ENCODE data around the gene CTSC. TPM values are rescaled to one million over a fixed set of nuclear protein-coding genes. Genes with fewer than 3 reads are reported as not detected.

Gene CTSC
- total and polyA plus RNA-seq, 11 donors = 8.9 to 289 (median 19.2) TPM

GRCh38 chr11:88315015-88315414 lies 22.5 kb downstream of the CTSC start:
- Histone ChIP-seq H3K4me1 (peaks cover 0 to 16% (median 0%) of the 10 kb centered on the region in 12 donors), H3K36me3 (peaks cover 0 to 32% (median 0%) of the 10 kb centered on the region in 9 donors), H3K27ac (no peak overlapping the region), H3K4me3 (no peak overlapping the region), H3K9me3 (no peaks in the 10 kb centered on the region), H3K27me3 (no peaks in the 10 kb centered on the region)
- DNase-seq (no peak), ATAC-seq (no peak)
- TF ChIP-seq CTCF (IDR thresholded peaks at IDR 0.05) (no peak), POLR2A (IDR thresholded peaks at IDR 0.05) (no peak)
- 89 to 96% (median 91%) methylated on average over 2 of the region's 2 CpGs for WGBS, 4 donors
- intact Hi-C loops (cut with DNase I) = no loop called here

- 93 to 98% (median 97%) methylated on average over 2 of the region's 2 CpGs for WGBS, 4 donors
- TF ChIP-seq CTCF (IDR thresholded peaks at IDR 0.05) (no peak), POLR2A (IDR thresholded peaks at IDR 0.05) (no peak)
- Histone ChIP-seq H3K4me1 (peaks cover 0 to 5% (median 0%) of the 10 kb centered on the region in 12 donors), H3K27me3 (no peaks in the 10 kb centered on the region), H3K9me3 (no peaks in the 10 kb centered on the region), H3K4me3 (no peak overlapping the region), H3K27ac (peak overlapping the region in 1 of 12 donors; percentile 26), H3K36me3 (peaks cover 0 to 43% (median 0%) of the 10 kb centered on the region in 9 donors)
- DNase-seq = no peak
- intact Hi-C loops (cut with DNase I) = no loop called here
- no peak for ATAC-seq
Measured at GRCh38 chr11:88313441-88313840, 24.1 kb downstream of the CTSC start.

- Histone ChIP-seq H3K9me3 (no peaks in the 10 kb centered on the region), H3K27me3 (no peaks in the 10 kb centered on the region), H3K4me1 (no peaks in the 10 kb centered on the region), H3K36me3 (peaks cover 0 to 50% (median 0%) of the 10 kb centered on the region in 9 donors), H3K27ac (no peak overlapping the region), H3K4me3 (no peak overlapping the region)
- TF ChIP-seq POLR2A (IDR thresholded peaks at IDR 0.05) (no peak), CTCF (IDR thresholded peaks at IDR 0.05) (no peak)
- WGBS, 4 donors = 0 to 53% (median 2%) methylated on average over 1 of the region's 1 CpG
- intact Hi-C loops (cut with DNase I) = no loop called here
- no peak for ATAC-seq
- no peak for DNase-seq
Measured at GRCh38 chr11:88312628-88313027, 24.9 kb downstream of the CTSC start.

GRCh38 chr11:88310246-88310645 lies 27.3 kb downstream of the CTSC start:
- no peak for TF ChIP-seq POLR2A (IDR thresholded peaks at IDR 0.05)
- TF ChIP-seq CTCF (IDR thresholded peaks at IDR 0.05) = no peak
- 50 to 68% (median 52%) methylated on average over 1 of the region's 1 CpG for WGBS, 4 donors
- intact Hi-C loops (cut with DNase I) = no loop called here

More at GRCh38 chr11:88310246-88310645, 27.3 kb downstream of the CTSC start:
- DNase-seq (no peak), ATAC-seq (no peak)
- Histone ChIP-seq H3K4me3 (no peak overlapping the region), H3K27ac (no peak overlapping the region), H3K36me3 (peaks cover 0 to 67% (median 0%) of the 10 kb centered on the region in 9 donors), H3K9me3 (no peaks in the 10 kb centered on the region), H3K27me3 (no peaks in the 10 kb centered on the region), H3K4me1 (no peaks in the 10 kb centered on the region)
